Measurements from ENCODE around the gene GTF3C5.

The GTF3C5 gene

GRCh38 chr9:133057553-133057952 lies 26.8 kb downstream of the GTF3C5 start:
- Histone ChIP-seq H2AK5ac (ENCODE audit: low read length) (no peak overlapping the region), H3K79me1 (ENCODE audit: low read length) (no peaks in the 10 kb centered on the region), H3K27me3 (ENCODE audit: insufficient read depth, low read length, poor library complexity) (no peaks in the 10 kb centered on the region), H3K79me2 (ENCODE audit: control insufficient read depth, insufficient read depth, low read length) (no peaks in the 10 kb centered on the region), H2BK120ac (ENCODE audit: low read depth, low read length) (no peak overlapping the region), H4K8ac (ENCODE audit: low read depth, low read length) (no peak overlapping the region), H2BK15ac (replicated peaks; ENCODE audit: low read depth) (no peak overlapping the region), H3K4me3 (ENCODE audit: low read length) (no peak overlapping the region), H3K4me2 (ENCODE audit: low read length) (no peak overlapping the region), H3K56ac (ENCODE audit: low read length) (no peak overlapping the region), H3K9ac (ENCODE audit: low read length) (no peak overlapping the region), H3K23ac (ENCODE audit: low read length) (no peak overlapping the region), H3K27ac (ENCODE audit: low read depth, low read length) (no peak overlapping the region), H3K4me1 (ENCODE audit: control insufficient read depth, low read depth, low read length) (peaks cover 12% of the 10 kb centered on the region), H3K18ac (ENCODE audit: low read length) (no peak overlapping the region), H2BK5ac (ENCODE audit: low read length) (no peak overlapping the region), H3K36me3 (ENCODE audit: control insufficient read depth, insufficient read depth, low read length) (peaks cover 11% of the 10 kb centered on the region), H4K5ac (ENCODE audit: low read length) (no peak overlapping the region), H3K4ac (ENCODE audit: low read depth, low read length) (no peak overlapping the region)
- no peak for DNase-seq
- WGBS (ENCODE audit: extremely low coverage, insufficient coverage, low lambda C conversion rate) = no CpG with 5 or more reads among the region's 12 CpGs

- Histone ChIP-seq H2BK120ac (ENCODE audit: low read depth, low read length) (no peak overlapping the region), H3K36me3 (ENCODE audit: control insufficient read depth, insufficient read depth, low read length) (peaks cover 11% of the 10 kb centered on the region), H4K8ac (ENCODE audit: low read depth, low read length) (no peak overlapping the region), H2AK5ac (ENCODE audit: low read length) (no peak overlapping the region), H3K79me2 (ENCODE audit: control insufficient read depth, insufficient read depth, low read length) (no peaks in the 10 kb centered on the region), H2BK15ac (replicated peaks; ENCODE audit: low read depth) (no peak overlapping the region), H3K79me1 (ENCODE audit: low read length) (no peaks in the 10 kb centered on the region), H3K9ac (ENCODE audit: low read length) (no peak overlapping the region), H3K18ac (ENCODE audit: low read length) (no peak overlapping the region), H3K4me2 (ENCODE audit: low read length) (no peak overlapping the region), H3K4me1 (ENCODE audit: control insufficient read depth, low read depth, low read length) (peaks cover 12% of the 10 kb centered on the region), H3K23ac (ENCODE audit: low read length) (no peak overlapping the region), H3K27me3 (ENCODE audit: insufficient read depth, low read length, poor library complexity) (no peaks in the 10 kb centered on the region), H3K4me3 (ENCODE audit: low read length) (no peak overlapping the region), H3K27ac (ENCODE audit: low read depth, low read length) (no peak overlapping the region), H3K4ac (ENCODE audit: low read depth, low read length) (no peak overlapping the region), H4K5ac (ENCODE audit: low read length) (no peak overlapping the region), H2BK5ac (ENCODE audit: low read length) (no peak overlapping the region), H3K56ac (ENCODE audit: low read length) (no peak overlapping the region)
- no CpG with 5 or more reads among the region's 7 CpGs for WGBS (ENCODE audit: extremely low coverage, insufficient coverage, low lambda C conversion rate)
- DNase-seq = no peak
Measured at GRCh38 chr9:133058071-133058470, 27.3 kb downstream of the GTF3C5 start.

GRCh38 chr9:133058550-133059320 lies 27.9 kb downstream of the GTF3C5 start:
- Histone ChIP-seq H3K18ac (ENCODE audit: low read length) (no peak overlapping the region), H4K8ac (ENCODE audit: low read depth, low read length) (no peak overlapping the region), H3K56ac (ENCODE audit: low read length) (no peak overlapping the region), H3K9ac (ENCODE audit: low read length) (no peak overlapping the region), H2BK120ac (ENCODE audit: low read depth, low read length) (no peak overlapping the region), H3K79me2 (ENCODE audit: control insufficient read depth, insufficient read depth, low read length) (no peaks in the 10 kb centered on the region), H3K4ac (ENCODE audit: low read depth, low read length) (no peak overlapping the region), H2BK5ac (ENCODE audit: low read length) (no peak overlapping the region), H2BK15ac (replicated peaks; ENCODE audit: low read depth) (no peak overlapping the region), H3K4me3 (ENCODE audit: low read length) (no peak overlapping the region), H3K27me3 (ENCODE audit: insufficient read depth, low read length, poor library complexity) (no peaks in the 10 kb centered on the region), H3K4me2 (ENCODE audit: low read length) (no peak overlapping the region), H2AK5ac (ENCODE audit: low read length) (no peak overlapping the region), H4K5ac (ENCODE audit: low read length) (no peak overlapping the region), H3K4me1 (ENCODE audit: control insufficient read depth, low read depth, low read length) (peaks cover 12% of the 10 kb centered on the region), H3K23ac (ENCODE audit: low read length) (no peak overlapping the region), H3K36me3 (ENCODE audit: control insufficient read depth, insufficient read depth, low read length) (peaks cover 11% of the 10 kb centered on the region), H3K27ac (ENCODE audit: low read depth, low read length) (no peak overlapping the region), H3K79me1 (ENCODE audit: low read length) (no peaks in the 10 kb centered on the region)
- no peak for DNase-seq
- no CpG with 5 or more reads among the region's 12 CpGs for WGBS (ENCODE audit: extremely low coverage, insufficient coverage, low lambda C conversion rate)

DNA sequence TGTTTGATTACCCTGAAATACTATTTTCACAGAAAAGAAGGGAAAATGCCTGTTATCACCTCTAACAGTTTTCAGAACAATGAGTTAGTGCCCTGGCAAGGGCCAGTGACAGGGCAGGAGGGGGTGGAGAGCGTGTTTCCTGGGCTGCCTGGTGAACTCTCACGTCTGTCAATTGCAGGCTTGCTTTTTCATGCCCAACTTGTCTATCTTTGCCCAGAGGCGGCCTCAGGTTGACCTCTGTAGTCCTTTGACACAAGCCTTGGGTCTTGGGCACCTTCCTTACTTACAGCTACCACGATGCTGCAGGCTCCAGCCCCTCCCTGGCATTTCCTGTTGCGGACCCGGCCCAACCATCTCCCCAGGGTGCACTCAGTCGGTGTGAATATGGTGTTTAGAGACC lies 28.8 kb downstream of the GTF3C5 start:
- Histone ChIP-seq H2BK120ac (ENCODE audit: low read depth, low read length) (no peak overlapping the region), H3K36me3 (ENCODE audit: control insufficient read depth, insufficient read depth, low read length) (peaks cover 10% of the 10 kb centered on the region), H3K27ac (ENCODE audit: low read depth, low read length) (peak overlapping the region; percentile 31), H3K23ac (ENCODE audit: low read length) (no peak overlapping the region), H3K4me2 (ENCODE audit: low read length) (no peak overlapping the region), H3K4ac (ENCODE audit: low read depth, low read length) (no peak overlapping the region), H2BK15ac (replicated peaks; ENCODE audit: low read depth) (no peak overlapping the region), H3K79me1 (ENCODE audit: low read length) (no peaks in the 10 kb centered on the region), H3K56ac (ENCODE audit: low read length) (no peak overlapping the region), H4K5ac (ENCODE audit: low read length) (no peak overlapping the region), H4K8ac (ENCODE audit: low read depth, low read length) (no peak overlapping the region), H3K27me3 (ENCODE audit: insufficient read depth, low read length, poor library complexity) (no peaks in the 10 kb centered on the region), H3K4me1 (ENCODE audit: control insufficient read depth, low read depth, low read length) (peaks cover 12% of the 10 kb centered on the region), H3K18ac (ENCODE audit: low read length) (peak overlapping the region; percentile 22), H3K79me2 (ENCODE audit: control insufficient read depth, insufficient read depth, low read length) (no peaks in the 10 kb centered on the region), H2AK5ac (ENCODE audit: low read length) (no peak overlapping the region), H3K9ac (ENCODE audit: low read length) (no peak overlapping the region), H2BK5ac (ENCODE audit: low read length) (no peak overlapping the region), H3K4me3 (ENCODE audit: low read length) (no peak overlapping the region)
- peak; percentile 44 for DNase-seq
- no CpG with 5 or more reads among the region's 7 CpGs for WGBS (ENCODE audit: extremely low coverage, insufficient coverage, low lambda C conversion rate)

- no peak overlapping the region for H3K4ac ChIP-seq (ENCODE audit: low read depth, low read length)
- peak overlapping the region; percentile 71 for H3K27ac ChIP-seq (ENCODE audit: low read depth, low read length)
- no peak overlapping the region for H4K8ac ChIP-seq (ENCODE audit: low read depth, low read length)
- peak; percentile 93 for DNase-seq
- no peak overlapping the region for H3K4me2 ChIP-seq (ENCODE audit: low read length)
- no peak overlapping the region for H4K5ac ChIP-seq (ENCODE audit: low read length)
- H2AK5ac ChIP-seq (ENCODE audit: low read length) = no peak overlapping the region
- no peak overlapping the region for H3K4me3 ChIP-seq (ENCODE audit: low read length)
- no peak overlapping the region for H2BK5ac ChIP-seq (ENCODE audit: low read length)
- peaks cover 12% of the 10 kb centered on the region for H3K4me1 ChIP-seq (ENCODE audit: control insufficient read depth, low read depth, low read length)
- H2BK120ac ChIP-seq (ENCODE audit: low read depth, low read length) = no peak overlapping the region
- H3K56ac ChIP-seq (ENCODE audit: low read length) = no peak overlapping the region
- no peak overlapping the region for H3K23ac ChIP-seq (ENCODE audit: low read length)
- H2BK15ac ChIP-seq (replicated peaks; ENCODE audit: low read depth) = no peak overlapping the region
- no peak overlapping the region for H3K9ac ChIP-seq (ENCODE audit: low read length)
- H3K79me1 ChIP-seq (ENCODE audit: low read length) = no peaks in the 10 kb centered on the region
- H3K18ac ChIP-seq (ENCODE audit: low read length) = no peak overlapping the region
- peaks cover 8% of the 10 kb centered on the region for H3K36me3 ChIP-seq (ENCODE audit: control insufficient read depth, insufficient read depth, low read length)
- H3K79me2 ChIP-seq (ENCODE audit: control insufficient read depth, insufficient read depth, low read length) = no peaks in the 10 kb centered on the region
- no peaks in the 10 kb centered on the region for H3K27me3 ChIP-seq (ENCODE audit: insufficient read depth, low read length, poor library complexity)
- WGBS (ENCODE audit: extremely low coverage, insufficient coverage, low lambda C conversion rate) = no CpG with 5 or more reads among the region's 6 CpGs
Measured at GRCh38 chr9:133060417-133060841, 29.6 kb downstream of the GTF3C5 start.

All from mesendoderm (in vitro differentiated cells).